Ramos (cell line): Measurements from ENCODE around the gene PEAK3.

ENCODE experiments used
- in situ Hi-C: fragments of 300-500 bp; cut with MboI; formaldehyde crosslinking; loops from one replicate; pipeline ENCODE4 v1.14.3; 2022; ENCODE audit warnings: low sequenced_read_pairs; ENCODE audit not compliant: unreplicated experiment

PEAK3 gene

GRCh38 chr19:2253106-2254063 is 28.6 kb downstream of the PEAK3 start:
- in situ Hi-C loops, result loop anchor here (10.0 kb wide), 1 partner anchor 381 kb away; no protein-coding TSS in a partner anchor

- in situ Hi-C loops, result loop anchor here (10.0 kb wide), 1 partner anchor 382 kb away; no protein-coding TSS in a partner anchor
These were observed 29.2 kb downstream of the PEAK3 start for GRCh38 chr19:2252797-2253105.

- in situ Hi-C loops, result loop anchor here (10.0 kb wide), 1 partner anchor 383 kb away; no protein-coding TSS in a partner anchor
These were observed 29.7 kb downstream of the PEAK3 start for GRCh38 chr19:2252055-2252796.

- in situ Hi-C loops, result loop anchor here (10.0 kb wide), 1 partner anchor 383 kb away; no protein-coding TSS in a partner anchor
These were observed 30.6 kb downstream of the PEAK3 start for GRCh38 chr19:2251106-2252054.

- in situ Hi-C loops, result loop anchor here (10.0 kb wide), 1 partner anchor 384 kb away; no protein-coding TSS in a partner anchor
These were observed 31.2 kb downstream of the PEAK3 start for GRCh38 chr19:2250766-2251105.

GRCh38 chr19:2249880-2250765 is 31.9 kb downstream of the PEAK3 start:
- in situ Hi-C loops, result loop anchor here (10.0 kb wide), 1 partner anchor 385 kb away; no protein-coding TSS in a partner anchor

GRCh38 chr19:2249010-2249866 is 32.7 kb downstream of the PEAK3 start, which contains the start of gene AMH:
Gene AMH, plus strand, starts transcription at chr19:2249323. Its CDS starts 10 bp downstream, at chr19:2249333.
- in situ Hi-C loops, result no loop called here

- in situ Hi-C loops, result no loop called here
These were observed 33.6 kb downstream of the PEAK3 start for GRCh38 chr19:2248136-2249009.

- in situ Hi-C loops, result no loop called here
These were observed 34.4 kb downstream of the PEAK3 start for GRCh38 chr19:2247433-2248101.

GRCh38 chr19:2246801-2247361 is 35.1 kb downstream of the PEAK3 start:
- in situ Hi-C loops, result no loop called here

- in situ Hi-C loops, result no loop called here
These were observed 35.9 kb downstream of the PEAK3 start for GRCh38 chr19:2246014-2246620.

GRCh38 chr19:2245273-2245672 is 36.7 kb downstream of the PEAK3 start:
- in situ Hi-C loops, result no loop called here

- in situ Hi-C loops, result no loop called here
These were observed 37.5 kb downstream of the PEAK3 start for GRCh38 chr19:2244486-2244885.

GRCh38 chr19:2244125-2244411 is 37.9 kb downstream of the PEAK3 start:
- in situ Hi-C loops, result no loop called here

- in situ Hi-C loops, result no loop called here
These were observed 38.5 kb downstream of the PEAK3 start for GRCh38 chr19:2243274-2244124.
